Liver (tissue), 9 donors: ENCODE results near the gene ANXA9. TPM values are rescaled to one million over a fixed set of nuclear protein-coding genes. Genes with fewer than 3 reads are reported as not detected.

Experiments
- DNase-seq: peaks from one replicate; pipeline ENCODE4 v3.0.0-alpha.2; 2017; ENCODE audit warnings: low spot score
- H3K27ac ChIP-seq, 2 donors: one replicate each; pipeline ENCODE4 v1.7.0; 2013; ENCODE audit warnings: inconsistent platforms in 2 of 2, low read length in 2 of 2, control low read depth in 1 of 2, low read depth in 1 of 2, mild to moderate bottlenecking in 1 of 2
- H3K27me3 ChIP-seq, 4 donors: one replicate each; pipeline versions ENCODE4 v1.6.1 to v1.7.0; 2013; ENCODE audit warnings: low read length in 3 of 4, inconsistent platforms in 1 of 4, mild to moderate bottlenecking in 1 of 4, moderate library complexity in 1 of 4; ENCODE audit not compliant: control insufficient read depth in 4 of 4, insufficient read depth in 4 of 4
- H3K36me3 ChIP-seq, 4 donors: one replicate each; pipeline versions ENCODE4 v1.6.1 to v1.7.0; 2013; ENCODE audit warnings: low read length in 3 of 4, mild to moderate bottlenecking in 3 of 4, low read depth in 1 of 4, moderate library complexity in 1 of 4; ENCODE audit not compliant: control insufficient read depth in 4 of 4, insufficient read depth in 3 of 4
- H3K4me1 ChIP-seq, 4 donors: one replicate each; pipeline versions ENCODE4 v1.6.1 to v1.7.0; 2013; ENCODE audit warnings: low read length in 3 of 4, mild to moderate bottlenecking in 3 of 4, moderate library complexity in 1 of 4; ENCODE audit not compliant: control insufficient read depth in 4 of 4, insufficient read depth in 4 of 4
- H3K4me3 ChIP-seq, 3 donors: one replicate each; pipeline versions ENCODE4 v1.6.1 to v1.7.0; 2013; ENCODE audit warnings: low read length in 3 of 3, control low read depth in 1 of 3, low read depth in 1 of 3, mild to moderate bottlenecking in 1 of 3
- H3K9ac ChIP-seq, 2 donors: one replicate each; pipeline ENCODE4 v1.7.0; 2013; ENCODE audit warnings: low read length in 2 of 2, mild to moderate bottlenecking in 2 of 2, moderate library complexity in 2 of 2, control low read depth in 1 of 2, low read depth in 1 of 2
- H3K9me3 ChIP-seq, 4 donors: one replicate each; pipeline versions ENCODE4 v1.6.1 to v1.7.0; 2013; ENCODE audit warnings: low read length in 3 of 4; ENCODE audit not compliant: control insufficient read depth in 4 of 4
- ATF3 ChIP-seq: IDR thresholded peaks from 2 replicates; pipeline ENCODE4 v1.6.1; 2016; ENCODE audit warnings: antibody characterized with exemption
- EGR1 ChIP-seq, 2 donors: IDR thresholded peaks; 2 replicates each; pipeline ENCODE4 v1.6.1; 2016 to 2018; ENCODE audit warnings: antibody characterized with exemption in 2 of 2, low read depth in 2 of 2
- FOXA1 ChIP-seq: IDR thresholded peaks from 2 replicates; pipeline ENCODE4 v1.6.1; 2016; ENCODE audit warnings: antibody characterized with exemption
- FOXA2 ChIP-seq: IDR thresholded peaks from 2 replicates; pipeline ENCODE4 v1.6.1; 2016; ENCODE audit warnings: antibody characterized with exemption
- GABPA ChIP-seq, 2 donors: IDR thresholded peaks in 1 of 2; conservative IDR thresholded peaks in 1 of 2; 2 replicates each; pipeline ENCODE4 v1.6.1; 2016; ENCODE audit warnings: antibody characterized with exemption in 2 of 2, mild to moderate bottlenecking in 1 of 2, moderate library complexity in 1 of 2
- HNF4A ChIP-seq, 2 donors: conservative IDR thresholded peaks; 2 replicates each; pipeline ENCODE4 v1.6.1; 2016; ENCODE audit warnings: antibody characterized with exemption in 2 of 2, mild to moderate bottlenecking in 2 of 2
- HNF4G ChIP-seq: IDR thresholded peaks from 2 replicates; pipeline ENCODE4 v1.6.1; 2016; ENCODE audit warnings: antibody characterized with exemption
- JUND ChIP-seq, 2 donors: IDR thresholded peaks; 2 replicates each; pipeline ENCODE4 v1.6.1; 2016; ENCODE audit warnings: antibody characterized with exemption in 2 of 2
- NR2F2 ChIP-seq: IDR thresholded peaks from 2 replicates; pipeline ENCODE4 v1.6.1; 2016; ENCODE audit warnings: antibody characterized with exemption
- RAD21 ChIP-seq, 2 donors: IDR thresholded peaks; 2 replicates each; pipeline ENCODE4 v1.6.1; 2016; ENCODE audit warnings: antibody characterized with exemption in 2 of 2, mild to moderate bottlenecking in 2 of 2
- RXRA ChIP-seq, 2 donors: IDR thresholded peaks; 2 replicates each; pipeline ENCODE4 v1.6.1; 2017 to 2018; ENCODE audit warnings: antibody characterized with exemption in 2 of 2, mild to moderate bottlenecking in 1 of 2
- SP1 ChIP-seq: IDR thresholded peaks from 2 replicates; pipeline ENCODE4 v1.6.1; 2018; ENCODE audit warnings: antibody characterized with exemption, mild to moderate bottlenecking
- TAF1 ChIP-seq: conservative IDR thresholded peaks from 2 replicates; pipeline ENCODE4 v1.6.1; 2016; ENCODE audit warnings: antibody characterized with exemption, mild to moderate bottlenecking
- YY1 ChIP-seq: IDR thresholded peaks from 2 replicates; pipeline ENCODE4 v1.6.1; 2016; ENCODE audit warnings: antibody characterized with exemption, mild to moderate bottlenecking
- ZBTB33 ChIP-seq: IDR thresholded peaks from 2 replicates; pipeline ENCODE4 v1.6.1; 2016; ENCODE audit warnings: antibody characterized with exemption
- WGBS: extraction: QIAGEN DNeasy Blood & Tissue Kit; methylation state at CpG from one replicate; pipeline ENCODE4 v1.1.7; 2013; 5-methylcytosine and 5-hydroxymethylcytosine counted together
- polyA plus RNA-seq, 2 donors: library from polyadenylated mRNA; stranded (reverse) in 1 of 2; unstranded in 1 of 2; fragments of 200-250 nt in 1 of 2; fragments of >200 nt in 1 of 2; fragmentation: Nextera tagmentation in 1 of 2; extraction: Ambion mirVana in 1 of 2; gene quantifications; one replicate each; pipeline versions ENCODE4 v1.2.1 to v1.2.3, GENCODE V29; 2013 to 2015
- total RNA-seq, 2 donors: library from RNA; depleted of rRNA; stranded (reverse); fragments of >200 nt; gene quantifications; one replicate each; pipeline ENCODE4 v1.2.3, GENCODE V29; 2014
- TF ChIP-seq, protein P1 (sequence below): IDR thresholded peaks from 2 replicates; pipeline ENCODE4 v1.6.1; 2016; ENCODE audit warnings: antibody characterized with exemption, mild to moderate bottlenecking
- TF ChIP-seq, protein P2 (sequence below): fragments of 150-350 bp; IDR thresholded peaks from 2 replicates; pipeline ENCODE4 v1.5.1; 2017; ENCODE audit warnings: improper control_type of control experiment, low read depth, low read length; ENCODE audit not compliant: missing input control
- TF ChIP-seq, protein P3 (sequence below): IDR thresholded peaks from 2 replicates; pipeline ENCODE4 v1.6.1; 2016; ENCODE audit warnings: antibody characterized with exemption
- donor health status: healthy.
- donor health status: healthy.
- donor health status: healthy.
- donor health status: healthy.
- donor health status: healthy.

Gene ANXA9
- total and polyA plus RNA-seq, 4 donors = 7.5 to 24.0 (median 17.0) TPM

GRCh38 chr1:150965605-150966004 lies 16.5 kb upstream of the ANXA9 start:
- H3K27me3 ChIP-seq = no peaks in the 10 kb centered on the region
- DNase-seq = no peak

More at GRCh38 chr1:150965605-150966004, 16.5 kb upstream of the ANXA9 start:
- WGBS = 94% methylated on average over 4 of the region's 4 CpGs
- Histone ChIP-seq H3K9ac (no peak overlapping the region), H3K27ac (no peak overlapping the region), H3K4me1 (peaks cover 3 to 33% (median 25%) of the 10 kb centered on the region in 4 donors), H3K36me3 (peaks cover 23 to 71% (median 64%) of the 10 kb centered on the region in 4 donors), H3K4me3 (no peak overlapping the region), H3K9me3 (no peaks in the 10 kb centered on the region)
- no peak for TF ChIP-seq RAD21 (IDR thresholded peaks at IDR 0.05)
- TF ChIP-seq HNF4G = no peak
- TF ChIP-seq, protein P1, sequence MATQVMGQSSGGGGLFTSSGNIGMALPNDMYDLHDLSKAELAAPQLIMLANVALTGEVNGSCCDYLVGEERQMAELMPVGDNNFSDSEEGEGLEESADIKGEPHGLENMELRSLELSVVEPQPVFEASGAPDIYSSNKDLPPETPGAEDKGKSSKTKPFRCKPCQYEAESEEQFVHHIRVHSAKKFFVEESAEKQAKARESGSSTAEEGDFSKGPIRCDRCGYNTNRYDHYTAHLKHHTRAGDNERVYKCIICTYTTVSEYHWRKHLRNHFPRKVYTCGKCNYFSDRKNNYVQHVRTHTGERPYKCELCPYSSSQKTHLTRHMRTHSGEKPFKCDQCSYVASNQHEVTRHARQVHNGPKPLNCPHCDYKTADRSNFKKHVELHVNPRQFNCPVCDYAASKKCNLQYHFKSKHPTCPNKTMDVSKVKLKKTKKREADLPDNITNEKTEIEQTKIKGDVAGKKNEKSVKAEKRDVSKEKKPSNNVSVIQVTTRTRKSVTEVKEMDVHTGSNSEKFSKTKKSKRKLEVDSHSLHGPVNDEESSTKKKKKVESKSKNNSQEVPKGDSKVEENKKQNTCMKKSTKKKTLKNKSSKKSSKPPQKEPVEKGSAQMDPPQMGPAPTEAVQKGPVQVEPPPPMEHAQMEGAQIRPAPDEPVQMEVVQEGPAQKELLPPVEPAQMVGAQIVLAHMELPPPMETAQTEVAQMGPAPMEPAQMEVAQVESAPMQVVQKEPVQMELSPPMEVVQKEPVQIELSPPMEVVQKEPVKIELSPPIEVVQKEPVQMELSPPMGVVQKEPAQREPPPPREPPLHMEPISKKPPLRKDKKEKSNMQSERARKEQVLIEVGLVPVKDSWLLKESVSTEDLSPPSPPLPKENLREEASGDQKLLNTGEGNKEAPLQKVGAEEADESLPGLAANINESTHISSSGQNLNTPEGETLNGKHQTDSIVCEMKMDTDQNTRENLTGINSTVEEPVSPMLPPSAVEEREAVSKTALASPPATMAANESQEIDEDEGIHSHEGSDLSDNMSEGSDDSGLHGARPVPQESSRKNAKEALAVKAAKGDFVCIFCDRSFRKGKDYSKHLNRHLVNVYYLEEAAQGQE = no peak
- TF ChIP-seq SP1 = no peak
- TF ChIP-seq, protein P2, sequence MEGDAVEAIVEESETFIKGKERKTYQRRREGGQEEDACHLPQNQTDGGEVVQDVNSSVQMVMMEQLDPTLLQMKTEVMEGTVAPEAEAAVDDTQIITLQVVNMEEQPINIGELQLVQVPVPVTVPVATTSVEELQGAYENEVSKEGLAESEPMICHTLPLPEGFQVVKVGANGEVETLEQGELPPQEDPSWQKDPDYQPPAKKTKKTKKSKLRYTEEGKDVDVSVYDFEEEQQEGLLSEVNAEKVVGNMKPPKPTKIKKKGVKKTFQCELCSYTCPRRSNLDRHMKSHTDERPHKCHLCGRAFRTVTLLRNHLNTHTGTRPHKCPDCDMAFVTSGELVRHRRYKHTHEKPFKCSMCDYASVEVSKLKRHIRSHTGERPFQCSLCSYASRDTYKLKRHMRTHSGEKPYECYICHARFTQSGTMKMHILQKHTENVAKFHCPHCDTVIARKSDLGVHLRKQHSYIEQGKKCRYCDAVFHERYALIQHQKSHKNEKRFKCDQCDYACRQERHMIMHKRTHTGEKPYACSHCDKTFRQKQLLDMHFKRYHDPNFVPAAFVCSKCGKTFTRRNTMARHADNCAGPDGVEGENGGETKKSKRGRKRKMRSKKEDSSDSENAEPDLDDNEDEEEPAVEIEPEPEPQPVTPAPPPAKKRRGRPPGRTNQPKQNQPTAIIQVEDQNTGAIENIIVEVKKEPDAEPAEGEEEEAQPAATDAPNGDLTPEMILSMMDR = no peak
- TF ChIP-seq EGR1 (IDR thresholded peaks at IDR 0.05; ENCODE audit: low read depth in 2 of 2) = no peak
- TF ChIP-seq TAF1 = no peak
- TF ChIP-seq GABPA (IDR thresholded peaks at IDR 0.05 in 1 of 2, conservative IDR thresholded peaks at IDR 0.05 in 1 of 2) = no peak
- no peak for TF ChIP-seq YY1
- TF ChIP-seq ATF3 = no peak
- no peak for TF ChIP-seq JUND (IDR thresholded peaks at IDR 0.05)
- TF ChIP-seq NR2F2 = no peak
- no peak for TF ChIP-seq FOXA1
- TF ChIP-seq ZBTB33 = no peak
- no peak for TF ChIP-seq FOXA2
- TF ChIP-seq, protein P3, sequence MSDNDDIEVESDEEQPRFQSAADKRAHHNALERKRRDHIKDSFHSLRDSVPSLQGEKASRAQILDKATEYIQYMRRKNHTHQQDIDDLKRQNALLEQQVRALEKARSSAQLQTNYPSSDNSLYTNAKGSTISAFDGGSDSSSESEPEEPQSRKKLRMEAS = no peak
- TF ChIP-seq RXRA (IDR thresholded peaks at IDR 0.05) = no peak
- no peak for TF ChIP-seq HNF4A (conservative IDR thresholded peaks at IDR 0.05)
